Upper lobe of left lung (tissue), 6 donors: ENCODE results near the gene JAG2. TPM values are rescaled to one million over a fixed set of nuclear protein-coding genes. Genes with fewer than 3 reads are reported as not detected.

Experiments
- ATAC-seq, 2 donors: fragments of 200-7000 bp; cut with Tn5 transposase; one replicate each; pipeline ENCODE4 v1.9.1; 2022; ENCODE audit warnings: mild to moderate bottlenecking in 2 of 2, moderate library complexity in 2 of 2; ENCODE audit not compliant: low FRiP score in 2 of 2
- DNase-seq, 2 donors: peaks; one replicate each; pipeline ENCODE4 v3.0.0-alpha.2; 2019 to 2020
- H3K27ac ChIP-seq, 4 donors: fragments of 200-600 bp; sonication (generic); one replicate each; pipeline ENCODE4 v1.5.1; 2016 to 2019
- H3K27me3 ChIP-seq, 4 donors: fragments of 200-600 bp; sonication (generic); one replicate each; pipeline ENCODE4 v1.5.1; 2017 to 2019
- H3K36me3 ChIP-seq, 4 donors: fragments of 200-600 bp; sonication (generic); one replicate each; pipeline ENCODE4 v1.5.1; 2016 to 2019
- H3K4me1 ChIP-seq, 4 donors: fragments of 200-600 bp; sonication (generic); one replicate each; pipeline ENCODE4 v1.5.1; 2018 to 2019
- H3K4me3 ChIP-seq, 4 donors: fragments of 200-600 bp; sonication (generic); one replicate each; pipeline ENCODE4 v1.5.1; 2017 to 2019; ENCODE audit warnings: mild to moderate bottlenecking in 2 of 4, moderate library complexity in 1 of 4
- H3K9me3 ChIP-seq, 4 donors: fragments of 200-600 bp; sonication (generic); one replicate each; pipeline ENCODE4 v1.5.1; 2018 to 2019
- EP300 ChIP-seq, 4 donors: sonication (generic); formaldehyde crosslinking; IDR thresholded peaks; one replicate each; pipeline ENCODE4 v1.5.1; 2017; ENCODE audit warnings: antibody characterized with exemption in 4 of 4, control low read depth in 2 of 4
- POLR2A ChIP-seq, 4 donors: fragments of 450-650 bp; IDR thresholded peaks; one replicate each; pipeline ENCODE4 v1.5.1; 2016 to 2017; ENCODE audit warnings: antibody characterized with exemption in 4 of 4, mild to moderate bottlenecking in 2 of 4
- POLR2AphosphoS5 ChIP-seq, 2 donors: sonication (generic); formaldehyde crosslinking; IDR thresholded peaks; one replicate each; pipeline ENCODE4 v1.5.1; 2017; ENCODE audit warnings: antibody characterized with exemption in 2 of 2
- WGBS, 2 donors: methylation state at CpG; one replicate each; pipeline ENCODE4 v1.1.5; 2017 to 2018; 5-methylcytosine and 5-hydroxymethylcytosine counted together
- total RNA-seq, 6 donors: library from RNA; depleted of rRNA in 4 of 6; stranded (reverse); fragments of >200 nt in 4 of 6; gene quantifications; one replicate each; pipeline versions ENCODE4 v1.1.0 to v1.2.1, GENCODE V29; 2016 to 2021
- TF ChIP-seq, protein P1 (sequence below), 6 experiments: fragments of 450-650 bp in 4 of 6; fragments of 200-600 bp in 2 of 6; sonication (generic) in 2 of 6; IDR thresholded peaks; one replicate each; pipeline ENCODE4 v1.5.1; 2016 to 2019; ENCODE audit warnings: antibody characterized with exemption in 6 of 6
- donor health status: DM: no; HTN: no; CAD: no; lungs with moderate emphysema.
- donor health status: DM: no; HTN: yes; CAD: no; lungs with severe emphysema.

JAG2 gene
- total RNA-seq, 6 donors from 2014 or later: 14.9 to 43.4 (median 23.8) TPM

DNA sequence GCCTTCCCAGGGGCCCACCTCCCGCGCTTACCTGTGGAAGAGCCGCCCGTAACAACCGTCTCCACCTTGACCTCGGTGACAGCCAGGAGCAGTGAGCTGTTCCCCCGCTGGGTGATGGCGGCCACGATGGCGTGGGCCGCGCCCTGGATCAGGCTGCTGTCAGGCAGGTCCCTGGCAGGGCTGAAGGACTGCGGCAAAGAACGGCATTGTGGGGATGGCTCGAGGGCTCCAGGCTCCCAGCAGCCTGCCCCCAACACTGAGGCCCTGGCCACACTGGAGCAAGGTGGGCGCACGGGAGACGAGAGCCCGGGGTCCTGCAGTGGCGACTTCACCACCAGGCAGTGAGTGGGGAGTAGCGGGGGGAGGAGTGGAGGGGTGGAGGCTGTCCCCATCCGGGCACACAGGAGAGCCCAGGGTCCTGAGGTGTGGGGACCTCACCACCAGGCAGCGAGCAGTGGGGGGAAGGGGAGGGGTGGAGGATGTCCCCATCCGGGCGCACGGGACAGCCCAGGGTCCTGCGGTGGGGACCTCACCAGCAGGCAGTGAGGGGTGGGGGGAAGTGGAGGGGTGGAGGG, 25.0 kb downstream of the JAG2 start:
- Histone ChIP-seq H3K9me3 (peaks cover 8 to 17% (median 12%) of the 10 kb centered on the region in 4 donors), H3K4me3 (no peak overlapping the region), H3K27ac (no peak overlapping the region), H3K4me1 (no peaks in the 10 kb centered on the region), H3K36me3 (peaks cover 0 to 48% (median 25%) of the 10 kb centered on the region in 4 donors), H3K27me3 (no peaks in the 10 kb centered on the region)
- 95 to 99% methylated on average over 12 to 22 of the region's 27 CpGs for WGBS, 2 donors
- DNase-seq (peak in 1 of 2 donors; percentile 74), ATAC-seq (no peak)
- TF ChIP-seq EP300 (IDR thresholded peaks at IDR 0.05): no peak
- TF ChIP-seq, protein P1, sequence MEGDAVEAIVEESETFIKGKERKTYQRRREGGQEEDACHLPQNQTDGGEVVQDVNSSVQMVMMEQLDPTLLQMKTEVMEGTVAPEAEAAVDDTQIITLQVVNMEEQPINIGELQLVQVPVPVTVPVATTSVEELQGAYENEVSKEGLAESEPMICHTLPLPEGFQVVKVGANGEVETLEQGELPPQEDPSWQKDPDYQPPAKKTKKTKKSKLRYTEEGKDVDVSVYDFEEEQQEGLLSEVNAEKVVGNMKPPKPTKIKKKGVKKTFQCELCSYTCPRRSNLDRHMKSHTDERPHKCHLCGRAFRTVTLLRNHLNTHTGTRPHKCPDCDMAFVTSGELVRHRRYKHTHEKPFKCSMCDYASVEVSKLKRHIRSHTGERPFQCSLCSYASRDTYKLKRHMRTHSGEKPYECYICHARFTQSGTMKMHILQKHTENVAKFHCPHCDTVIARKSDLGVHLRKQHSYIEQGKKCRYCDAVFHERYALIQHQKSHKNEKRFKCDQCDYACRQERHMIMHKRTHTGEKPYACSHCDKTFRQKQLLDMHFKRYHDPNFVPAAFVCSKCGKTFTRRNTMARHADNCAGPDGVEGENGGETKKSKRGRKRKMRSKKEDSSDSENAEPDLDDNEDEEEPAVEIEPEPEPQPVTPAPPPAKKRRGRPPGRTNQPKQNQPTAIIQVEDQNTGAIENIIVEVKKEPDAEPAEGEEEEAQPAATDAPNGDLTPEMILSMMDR (IDR thresholded peaks at IDR 0.05): no peak
- no peak for TF ChIP-seq POLR2AphosphoS5 (IDR thresholded peaks at IDR 0.05)
- TF ChIP-seq POLR2A (IDR thresholded peaks at IDR 0.05): no peak

DNA sequence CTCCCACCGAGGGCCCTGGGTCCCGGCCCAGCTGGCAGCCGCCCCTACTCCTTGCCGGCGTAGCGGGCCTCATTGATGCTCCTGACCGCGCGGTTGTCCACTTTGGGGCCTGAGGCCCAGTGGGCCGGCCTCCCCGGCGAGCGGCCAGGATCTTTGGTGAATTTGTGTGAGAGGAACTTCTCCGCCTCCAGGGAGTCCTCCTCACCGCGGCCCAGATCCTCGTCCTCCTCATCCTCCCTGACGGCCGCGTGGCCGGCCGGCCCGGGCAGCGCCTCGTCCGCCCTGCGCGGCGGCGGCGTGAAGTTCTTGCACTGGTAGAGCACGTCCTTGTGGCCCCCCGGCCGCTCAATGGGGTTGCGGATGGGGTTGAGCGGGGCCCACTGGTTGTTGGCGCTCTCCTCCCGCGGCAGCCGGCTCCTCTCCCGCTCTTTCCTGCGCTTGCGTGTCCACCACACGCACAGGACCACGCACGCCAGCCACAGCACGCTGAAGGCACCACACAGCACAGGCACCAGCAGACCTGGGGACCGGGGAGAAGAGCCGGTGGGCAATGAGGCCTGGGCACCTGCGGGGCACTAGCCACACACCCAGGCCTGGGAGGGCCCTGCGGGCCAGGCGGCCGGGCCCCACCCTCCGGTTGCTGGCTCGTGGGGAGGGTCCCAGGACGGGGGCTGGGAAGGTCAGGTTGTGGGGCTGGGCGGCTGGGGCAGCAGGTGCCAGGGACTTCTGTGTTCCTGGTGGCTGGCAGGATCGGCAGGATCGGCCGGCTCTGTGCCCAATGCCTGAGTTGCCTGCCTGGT, 25.7 kb downstream of the JAG2 start:
- ATAC-seq: no peak
- Histone ChIP-seq H3K27ac (no peak overlapping the region), H3K4me3 (no peak overlapping the region), H3K9me3 (peaks cover 8 to 17% (median 12%) of the 10 kb centered on the region in 4 donors), H3K36me3 (peaks cover 0 to 41% (median 19%) of the 10 kb centered on the region in 4 donors), H3K4me1 (no peaks in the 10 kb centered on the region), H3K27me3 (no peaks in the 10 kb centered on the region)
- peak in 1 of 2 donors; percentile 81 for DNase-seq
- 94 to 98% methylated on average over 31 to 52 of the region's 60 CpGs for WGBS, 2 donors
- TF ChIP-seq POLR2A (IDR thresholded peaks at IDR 0.05) (no peak), EP300 (IDR thresholded peaks at IDR 0.05) (no peak), POLR2AphosphoS5 (IDR thresholded peaks at IDR 0.05) (no peak)
- TF ChIP-seq, protein P1 (IDR thresholded peaks at IDR 0.05): no peak

DNA sequence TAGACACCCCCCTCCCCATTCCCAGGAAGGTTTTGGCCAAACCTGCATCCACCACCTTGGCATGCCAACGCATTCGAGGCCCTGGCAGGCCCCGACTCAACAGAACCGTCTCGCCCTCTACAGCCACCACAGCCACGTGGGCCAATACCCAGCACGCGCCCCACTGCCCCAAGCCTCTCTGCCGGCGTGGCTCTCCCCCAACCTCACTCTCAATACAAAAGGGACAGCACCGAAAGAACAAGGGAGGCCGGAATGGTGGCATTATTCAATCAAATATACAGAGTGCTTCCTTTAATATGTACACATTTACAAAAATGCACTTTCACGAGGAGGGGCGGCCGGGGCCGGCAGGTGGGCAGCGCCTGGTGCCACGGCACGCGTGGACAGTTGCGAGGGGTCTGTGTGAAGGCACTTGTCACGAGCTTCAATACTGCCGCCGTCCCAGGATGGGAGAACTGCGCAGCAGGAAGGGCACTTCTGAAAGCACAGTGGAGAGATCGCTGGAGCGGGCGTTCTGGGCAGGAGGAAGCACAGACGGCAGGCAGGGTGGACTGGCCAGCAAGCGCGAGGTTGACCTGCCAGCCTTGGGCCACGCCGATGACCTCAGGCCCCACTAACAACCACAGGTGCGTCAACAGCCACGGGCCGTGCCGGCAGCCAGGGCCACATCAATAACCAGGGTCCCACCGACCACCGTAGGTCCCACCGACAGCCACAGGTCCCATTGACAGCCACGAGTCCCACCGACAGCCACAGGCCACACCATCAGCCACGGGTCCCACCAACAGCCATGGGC, 26.9 kb downstream of the JAG2 start:
- no peaks in the 10 kb centered on the region for H3K27me3 ChIP-seq
- H3K36me3 ChIP-seq: peaks cover 0 to 39% (median 12%) of the 10 kb centered on the region in 4 donors
- peaks cover 8 to 17% (median 12%) of the 10 kb centered on the region in 4 donors for H3K9me3 ChIP-seq
- H3K27ac ChIP-seq: no peak overlapping the region
- peak in 1 of 2 donors; percentile 81 for DNase-seq
- 93 to 95% methylated on average over 39 to 42 of the region's 43 CpGs for WGBS, 2 donors
- ATAC-seq: no peak
- no peaks in the 10 kb centered on the region for H3K4me1 ChIP-seq
- no peak for TF ChIP-seq POLR2AphosphoS5 (IDR thresholded peaks at IDR 0.05)
- TF ChIP-seq POLR2A (IDR thresholded peaks at IDR 0.05): no peak
- TF ChIP-seq EP300 (IDR thresholded peaks at IDR 0.05): no peak
- TF ChIP-seq, protein P1 (IDR thresholded peaks at IDR 0.05): no peak
- no peak overlapping the region for H3K4me3 ChIP-seq

DNA sequence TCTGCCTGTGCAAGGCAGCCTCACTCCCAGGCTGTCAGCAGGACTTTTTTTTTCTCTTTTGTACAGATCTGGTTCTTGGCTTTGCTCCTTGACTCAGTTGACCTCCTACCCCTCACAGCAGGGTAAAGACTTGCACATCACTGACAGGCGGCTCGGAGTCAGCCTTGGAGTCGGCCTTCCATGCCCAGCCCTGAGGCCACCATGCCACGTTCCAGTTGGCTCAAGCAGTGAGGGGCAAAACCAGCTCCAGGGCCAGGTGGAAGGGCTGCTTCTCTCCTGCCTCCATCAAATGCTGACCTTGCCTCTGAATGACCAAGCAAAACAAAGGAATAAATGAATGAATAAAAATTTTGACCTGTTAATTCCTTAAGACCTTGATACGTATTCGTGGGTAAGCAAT, 27.6 kb downstream of the JAG2 start:
- 90 to 96% methylated on average over 6 of the region's 6 CpGs for WGBS, 2 donors
- TF ChIP-seq EP300 (IDR thresholded peaks at IDR 0.05): no peak
- TF ChIP-seq POLR2AphosphoS5 (IDR thresholded peaks at IDR 0.05): no peak
- Histone ChIP-seq H3K27me3 (no peaks in the 10 kb centered on the region), H3K36me3 (peaks cover 0 to 36% (median 9%) of the 10 kb centered on the region in 4 donors), H3K9me3 (peaks cover 8 to 17% (median 12%) of the 10 kb centered on the region in 4 donors), H3K27ac (no peak overlapping the region), H3K4me1 (no peaks in the 10 kb centered on the region), H3K4me3 (no peak overlapping the region)
- ATAC-seq (no peak), DNase-seq (peak in 1 of 2 donors; percentile 22)

DNA sequence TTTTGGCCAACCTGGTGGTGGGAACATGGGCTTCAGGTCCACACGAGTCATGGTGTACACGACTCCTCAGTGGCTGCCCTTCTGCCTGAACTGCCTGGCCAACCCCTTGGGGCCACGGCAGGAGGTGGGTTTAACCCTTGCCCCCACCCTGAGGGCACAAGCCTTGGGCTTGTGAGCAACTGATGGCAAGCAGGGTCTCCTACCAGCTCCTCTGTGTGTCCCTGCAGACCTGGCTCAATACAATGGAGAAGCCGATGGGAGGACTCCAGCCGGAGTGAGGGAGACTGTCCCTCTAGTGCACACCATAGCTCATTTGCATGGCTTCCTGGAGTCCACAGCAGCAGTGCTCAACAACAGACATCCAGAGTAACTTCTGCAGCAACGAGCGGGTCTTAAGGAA, 28.0 kb downstream of the JAG2 start:
- Histone ChIP-seq H3K4me1 (no peaks in the 10 kb centered on the region), H3K9me3 (peaks cover 8 to 17% (median 12%) of the 10 kb centered on the region in 4 donors), H3K4me3 (no peak overlapping the region), H3K36me3 (peaks cover 0 to 32% (median 7%) of the 10 kb centered on the region in 4 donors), H3K27ac (no peak overlapping the region), H3K27me3 (no peaks in the 10 kb centered on the region)
- 85 to 89% methylated on average over 7 of the region's 7 CpGs for WGBS, 2 donors
- TF ChIP-seq EP300 (IDR thresholded peaks at IDR 0.05): no peak
- no peak for TF ChIP-seq POLR2A (IDR thresholded peaks at IDR 0.05)
- TF ChIP-seq, protein P1 (IDR thresholded peaks at IDR 0.05): no peak
- no peak for TF ChIP-seq POLR2AphosphoS5 (IDR thresholded peaks at IDR 0.05)
- no peak for DNase-seq
- ATAC-seq: no peak
